ENCODE measurements around the gene BBLN.

Gene BBLN

DNA sequence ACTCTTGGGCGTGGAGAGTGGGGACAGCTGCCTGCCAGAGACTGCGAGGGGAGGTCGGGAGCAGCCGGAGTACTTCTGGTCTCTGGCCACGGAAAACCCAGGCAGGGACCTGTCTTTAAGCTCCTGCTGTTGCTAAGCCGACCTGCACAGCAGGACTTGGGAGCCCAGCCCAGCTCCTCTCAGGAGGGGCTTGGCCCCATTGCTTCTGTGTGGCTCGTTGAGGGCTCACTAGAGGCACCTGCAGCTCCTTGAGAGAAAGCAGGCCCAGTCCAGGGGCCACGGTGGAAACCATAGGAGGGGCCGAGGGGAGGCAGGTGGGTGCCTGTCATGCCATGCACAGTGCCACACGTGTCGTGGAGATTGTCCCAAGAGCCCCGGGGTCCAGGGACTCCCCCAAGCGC is 14.1 kb upstream of the BBLN start:
- no peak for DNase-seq

DNA sequence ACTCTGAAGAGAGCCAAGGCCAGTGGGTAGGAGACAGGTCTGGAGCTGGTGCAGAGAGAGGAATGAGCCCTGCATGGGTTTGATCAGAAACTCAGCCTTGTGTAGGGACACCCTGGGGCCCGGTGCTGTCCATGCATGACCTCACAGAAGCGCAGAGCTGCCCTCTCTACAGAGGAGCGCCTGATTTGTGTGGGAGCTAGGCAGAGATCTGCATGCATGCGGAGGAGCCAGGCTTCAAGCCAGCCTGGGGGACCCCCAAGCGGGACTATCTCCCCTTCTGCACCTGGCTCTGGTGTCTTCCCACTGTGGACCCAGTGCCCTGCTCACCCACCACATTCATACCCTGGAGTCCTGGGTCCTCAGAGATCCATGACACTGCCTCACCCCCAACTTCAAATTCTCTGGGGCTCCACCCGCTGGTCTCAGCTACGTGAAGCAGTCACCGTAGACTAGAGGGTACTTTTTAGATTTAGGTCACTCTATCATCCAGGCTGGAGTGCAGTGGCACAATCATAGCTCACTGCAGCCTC is 13.4 kb upstream of the BBLN start:
- no peak for DNase-seq

DNA sequence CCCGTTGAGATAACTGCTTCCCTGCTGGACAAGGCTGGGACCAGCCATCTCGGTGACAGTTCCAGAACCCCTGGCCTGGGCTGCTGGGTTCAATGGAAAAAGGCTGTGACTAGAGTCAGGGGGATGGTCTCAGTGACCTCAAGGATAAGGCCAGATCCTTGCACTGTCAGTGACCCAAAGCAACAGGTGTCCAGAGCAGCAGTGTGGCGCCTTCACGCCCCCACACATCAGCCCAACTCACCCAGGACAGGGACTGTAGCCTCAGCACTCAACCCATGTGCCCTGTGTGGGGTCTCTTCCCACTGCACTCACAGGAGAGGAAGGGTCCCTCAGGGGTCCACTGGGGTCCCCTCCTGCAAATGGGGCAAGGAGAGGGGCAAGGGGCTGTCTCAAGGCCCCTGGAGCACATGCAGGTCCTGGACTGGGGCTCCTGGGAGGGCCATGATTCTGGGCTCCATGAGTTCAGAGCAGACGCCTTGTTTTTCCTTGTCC is 11.5 kb upstream of the BBLN start:
- no peak for DNase-seq

DNA sequence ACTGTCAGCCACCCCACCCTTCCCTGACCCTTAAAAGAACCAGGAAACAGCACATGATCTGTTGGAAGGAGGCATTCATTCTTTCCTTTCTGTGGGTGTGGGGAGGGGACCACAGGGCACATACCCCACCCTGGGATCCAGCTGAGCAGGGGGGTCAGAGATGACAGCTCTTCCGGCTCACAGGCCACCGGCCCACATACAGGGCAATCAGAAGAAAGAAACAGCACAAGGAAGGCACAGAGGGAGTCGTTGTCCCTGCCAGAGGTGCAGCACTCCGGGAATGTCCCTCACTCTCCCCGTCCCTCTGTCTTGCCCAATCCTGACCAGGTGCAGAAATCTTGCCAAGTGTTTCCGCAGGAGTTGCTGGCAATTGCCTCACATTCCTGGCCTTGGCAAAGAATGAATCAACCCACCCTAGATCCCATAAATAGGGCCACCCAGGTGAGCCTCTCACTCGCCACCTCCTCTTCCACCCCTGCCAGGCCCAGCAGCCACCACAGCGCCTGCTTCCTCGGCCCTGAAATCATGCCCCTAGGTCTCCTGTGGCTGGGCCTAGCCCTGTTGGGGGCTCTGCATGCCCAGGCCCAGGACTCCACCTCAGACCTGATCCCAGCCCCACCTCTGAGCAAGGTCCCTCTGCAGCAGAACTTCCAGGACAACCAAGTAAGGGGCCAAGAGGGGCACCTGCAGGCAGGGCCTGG is 10.9 kb upstream of the BBLN start, which contains the start of gene LCN2:
TSS of gene LCN2 (plus strand) at position 453 of the 701 bp plus-strand sequence. CDS start at position 526, 73 bp downstream.
- no peak for DNase-seq

DNA sequence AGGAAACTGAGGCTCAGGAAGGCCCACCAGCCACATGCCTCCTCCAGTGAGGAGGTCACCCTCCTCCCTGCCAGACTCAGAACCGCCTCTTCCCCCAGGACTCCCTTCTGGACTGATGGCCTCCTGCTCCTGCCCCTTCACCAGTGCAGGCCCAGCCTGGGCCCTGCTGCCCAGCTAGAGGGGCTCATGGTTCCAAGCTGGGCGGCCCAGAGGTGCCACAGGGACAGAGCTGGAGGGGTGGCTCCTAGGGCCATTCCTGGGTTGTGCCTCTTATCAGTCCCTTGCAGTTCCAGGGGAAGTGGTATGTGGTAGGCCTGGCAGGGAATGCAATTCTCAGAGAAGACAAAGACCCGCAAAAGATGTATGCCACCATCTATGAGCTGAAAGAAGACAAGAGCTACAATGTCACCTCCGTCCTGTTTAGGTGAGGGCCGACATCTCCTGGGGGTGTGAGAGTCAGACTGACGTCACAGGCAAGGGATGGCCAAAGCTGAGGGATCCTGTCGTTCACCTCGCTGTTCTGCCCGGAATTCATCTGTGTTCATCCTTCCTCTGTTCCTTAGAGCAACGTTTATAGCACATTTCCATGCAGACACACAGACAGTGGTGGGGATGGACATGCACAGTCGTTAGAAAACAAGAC is 10.0 kb upstream of the BBLN start:
- DNase-seq, result no peak

DNA sequence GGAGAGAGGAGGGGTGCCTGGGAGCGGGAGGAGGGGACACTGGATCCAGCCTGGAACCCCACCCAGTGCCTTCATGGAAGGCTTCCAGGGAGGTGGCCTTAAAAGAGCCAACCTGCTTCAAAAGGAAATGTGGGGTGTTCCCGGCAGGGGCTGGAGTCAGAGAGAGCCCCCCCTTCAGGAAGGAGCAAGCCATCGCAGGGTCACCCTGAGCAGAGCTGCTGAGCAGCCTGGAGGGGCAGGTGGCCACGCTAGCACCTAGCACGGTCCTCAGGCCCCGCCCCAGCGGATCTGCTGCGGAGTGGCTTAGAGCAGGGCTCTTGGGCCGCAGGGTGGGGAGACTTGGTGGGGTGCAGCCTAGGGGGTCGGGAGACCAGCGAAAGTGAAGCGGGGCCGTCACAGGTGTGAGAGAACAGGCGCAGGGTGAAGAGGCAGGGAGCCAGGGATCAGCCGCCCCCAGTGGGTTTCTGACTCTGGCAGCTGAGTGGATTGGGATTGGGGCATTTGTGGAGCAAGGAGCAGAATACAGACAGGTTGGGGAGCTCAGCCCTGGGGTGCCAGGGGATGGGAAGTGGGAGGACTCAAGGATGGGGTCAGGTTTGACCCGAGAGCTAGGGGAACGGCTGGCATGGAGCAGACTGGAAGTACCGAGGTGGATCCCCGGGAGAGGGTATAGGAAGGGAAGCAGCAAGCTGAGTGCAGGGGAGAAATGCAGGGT is 9.3 kb upstream of the BBLN start:
- DNase-seq, result peak; percentile 19

DNA sequence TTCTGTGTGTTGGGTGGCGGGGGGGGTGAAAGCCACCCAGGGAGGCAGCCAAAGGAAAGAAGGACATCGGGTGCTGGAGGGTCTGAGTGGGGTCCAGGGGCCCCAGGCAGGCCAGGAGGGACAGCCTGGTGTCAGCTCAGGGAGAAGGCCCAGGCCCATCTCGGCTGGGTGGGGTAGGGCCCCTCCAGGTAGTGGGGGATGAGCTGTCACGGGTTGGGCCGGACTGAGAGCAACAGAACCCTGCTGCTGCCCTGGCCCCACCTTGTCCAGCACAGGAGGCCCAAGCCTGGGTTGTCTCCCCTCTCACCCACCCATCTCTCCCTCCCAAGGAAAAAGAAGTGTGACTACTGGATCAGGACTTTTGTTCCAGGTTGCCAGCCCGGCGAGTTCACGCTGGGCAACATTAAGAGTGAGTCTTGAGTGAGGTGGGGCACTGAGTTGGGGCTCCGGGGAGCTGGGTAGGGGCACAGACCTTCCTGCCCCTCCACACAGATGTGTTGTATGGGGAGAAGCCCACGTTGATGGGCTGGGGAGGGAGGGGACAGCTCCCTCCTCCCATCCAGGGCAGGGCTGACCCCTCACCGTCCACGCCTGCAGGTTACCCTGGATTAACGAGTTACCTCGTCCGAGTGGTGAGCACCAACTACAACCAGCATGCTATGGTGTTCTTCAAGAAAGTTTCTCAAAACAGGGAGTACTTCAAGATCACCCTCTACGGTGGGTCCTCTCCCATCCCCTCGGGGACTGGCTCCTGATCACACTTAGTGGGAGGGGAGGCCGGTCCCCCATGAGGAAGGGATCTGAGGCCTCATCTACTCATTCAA is 8.5 kb upstream of the BBLN start:
- DNase-seq, result no peak

DNA sequence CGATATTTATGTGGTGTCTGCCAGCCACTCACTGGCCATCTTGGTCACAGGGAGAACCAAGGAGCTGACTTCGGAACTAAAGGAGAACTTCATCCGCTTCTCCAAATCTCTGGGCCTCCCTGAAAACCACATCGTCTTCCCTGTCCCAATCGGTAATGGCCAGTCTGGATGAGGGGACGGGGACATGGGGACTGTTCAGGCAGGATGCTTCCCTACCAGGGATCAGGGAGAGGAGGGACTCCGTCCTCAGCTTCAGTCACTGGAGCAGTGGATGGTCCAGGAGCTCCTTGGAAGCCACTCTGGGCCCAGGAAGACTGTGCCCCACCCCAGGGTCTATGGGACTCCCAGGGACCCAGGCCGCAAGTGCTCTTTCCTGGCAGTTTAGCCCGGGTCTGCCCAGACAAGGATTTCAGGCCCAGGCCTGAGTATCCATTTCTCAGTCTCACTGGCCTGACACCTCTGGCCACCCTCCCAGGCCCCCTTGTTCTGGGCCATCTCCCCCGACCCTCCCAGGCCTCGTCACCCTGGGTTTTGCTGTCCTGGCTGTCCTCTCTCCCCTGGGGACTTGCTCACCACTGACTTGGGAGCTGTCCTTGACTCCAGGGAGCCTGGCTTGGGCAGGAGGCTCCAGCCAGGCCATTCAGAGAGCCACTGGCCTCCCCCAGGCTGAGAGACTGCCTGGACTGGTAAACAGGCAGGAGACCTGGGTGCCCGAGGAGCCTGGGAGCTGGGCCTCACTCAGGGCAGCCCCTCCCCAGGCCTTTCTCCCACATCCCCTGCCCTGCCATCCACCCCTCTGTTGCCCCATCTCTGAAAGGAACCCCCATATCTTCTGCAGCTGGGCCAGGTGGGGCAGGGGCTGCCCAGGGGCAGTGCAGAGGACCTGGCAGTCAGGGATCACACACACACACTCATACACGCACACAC is 7.7 kb upstream of the BBLN start:
- no peak for DNase-seq

DNA sequence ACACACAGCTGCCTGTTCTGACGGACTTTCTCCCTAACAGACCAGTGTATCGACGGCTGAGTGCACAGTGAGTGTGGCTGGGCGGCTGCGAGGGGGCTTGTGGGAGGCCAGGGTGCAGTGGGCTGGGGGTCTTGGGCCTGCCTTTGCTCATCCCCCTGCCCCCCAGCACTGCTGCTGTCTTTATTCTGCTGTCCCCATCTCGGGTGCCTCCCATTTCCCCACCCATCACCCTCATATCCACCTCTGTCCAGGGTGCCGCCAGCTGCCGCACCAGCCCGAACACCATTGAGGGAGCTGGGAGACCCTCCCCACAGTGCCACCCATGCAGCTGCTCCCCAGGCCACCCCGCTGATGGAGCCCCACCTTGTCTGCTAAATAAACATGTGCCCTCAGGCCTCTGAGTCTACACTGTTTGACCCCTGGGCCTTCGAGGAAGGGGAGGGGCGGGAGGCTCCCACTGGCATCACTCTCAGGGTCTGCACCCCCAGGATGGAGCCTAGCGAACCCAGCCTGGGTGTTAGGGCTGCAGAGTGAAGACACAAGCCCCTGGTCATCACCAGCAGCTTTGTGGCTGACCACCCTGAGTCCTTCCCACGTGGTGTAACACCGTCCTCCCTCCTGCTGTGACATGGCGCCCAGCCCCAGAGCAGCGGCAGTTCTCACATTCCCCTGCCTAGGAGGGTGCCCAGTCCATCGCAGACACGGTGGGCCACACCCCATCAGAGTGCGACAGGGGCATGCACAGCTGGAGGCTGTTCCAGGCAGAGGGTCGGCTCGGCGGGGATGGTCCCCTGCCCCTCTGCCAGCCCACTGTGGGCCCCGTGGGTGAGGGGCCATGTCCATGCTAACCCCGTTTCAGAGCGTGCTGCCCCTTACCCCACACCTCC is 6.8 kb upstream of the BBLN start:
- no peak for DNase-seq

DNA sequence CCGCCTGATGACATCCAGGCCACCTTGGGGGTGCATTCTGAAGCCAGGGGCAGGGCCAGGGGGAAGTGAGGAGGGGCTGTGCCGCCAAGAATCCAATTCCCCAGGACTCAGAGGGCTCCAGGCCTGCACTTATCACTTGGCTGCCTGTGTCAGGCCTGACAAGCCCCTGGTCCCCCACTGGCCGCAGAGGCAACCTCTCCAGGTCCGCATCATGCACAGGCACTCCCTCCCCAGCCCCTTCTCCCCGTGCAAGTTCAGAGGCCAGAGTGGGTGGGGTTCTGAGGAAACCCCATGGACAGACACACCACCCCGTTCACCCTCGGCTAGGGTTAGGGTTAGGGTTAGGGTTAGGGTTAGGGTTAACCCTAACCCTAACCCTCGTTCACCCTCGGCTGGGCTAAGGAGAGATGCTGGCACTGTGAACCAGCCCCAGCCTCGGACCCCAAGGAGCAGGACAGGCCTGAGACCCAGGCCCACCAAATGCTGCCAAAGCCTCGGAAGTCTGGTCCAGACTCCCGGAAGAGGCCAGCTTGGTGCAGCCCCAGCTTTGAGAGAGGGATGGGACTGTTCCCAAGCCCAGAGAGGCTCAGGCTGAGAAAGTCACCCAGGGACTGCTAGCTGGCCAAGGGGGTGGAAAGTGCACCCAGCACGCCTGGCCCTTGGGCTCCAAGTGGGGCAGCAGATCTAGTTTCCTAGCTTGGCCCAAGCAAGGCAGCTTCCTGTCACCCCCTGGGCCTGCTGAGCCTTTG is 5.9 kb upstream of the BBLN start:
- no peak for DNase-seq

DNA sequence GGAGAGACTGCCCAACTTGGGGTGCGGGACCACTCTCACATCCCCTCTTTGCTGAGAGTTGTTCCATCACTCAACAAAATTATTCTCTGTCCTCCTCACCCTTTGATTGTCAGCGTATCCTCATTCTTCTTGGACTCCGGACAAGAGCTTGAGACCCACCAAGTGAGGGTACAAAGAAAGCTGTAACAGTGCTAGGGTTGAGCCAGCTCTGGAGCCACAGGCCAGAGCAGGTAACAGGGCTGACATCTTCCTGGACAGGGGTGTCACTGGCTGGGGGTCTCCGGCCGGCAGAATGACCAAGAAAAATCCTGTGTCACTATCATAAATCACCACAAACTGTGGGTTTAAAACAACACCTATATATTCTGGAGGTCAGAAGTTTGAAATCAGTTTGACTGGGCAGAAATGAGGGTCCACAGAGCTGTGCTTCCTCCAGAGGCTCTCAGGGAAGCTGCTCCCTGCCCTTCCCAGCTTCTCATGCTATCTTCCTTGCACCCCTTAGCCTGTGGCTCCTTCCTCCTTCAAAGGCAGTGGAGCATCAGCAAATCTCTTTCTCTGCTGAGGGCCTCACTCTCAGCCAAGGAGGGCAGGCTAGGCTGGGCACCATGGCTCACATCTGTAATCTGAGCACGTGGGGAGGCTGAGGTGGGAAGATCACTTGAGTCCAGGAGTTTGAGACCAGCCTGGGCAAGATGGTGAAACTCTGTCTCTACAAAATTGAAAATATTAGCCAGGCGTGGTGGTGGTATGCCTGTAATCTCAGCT is 4.1 kb upstream of the BBLN start:
- DNase-seq, result no peak

DNA sequence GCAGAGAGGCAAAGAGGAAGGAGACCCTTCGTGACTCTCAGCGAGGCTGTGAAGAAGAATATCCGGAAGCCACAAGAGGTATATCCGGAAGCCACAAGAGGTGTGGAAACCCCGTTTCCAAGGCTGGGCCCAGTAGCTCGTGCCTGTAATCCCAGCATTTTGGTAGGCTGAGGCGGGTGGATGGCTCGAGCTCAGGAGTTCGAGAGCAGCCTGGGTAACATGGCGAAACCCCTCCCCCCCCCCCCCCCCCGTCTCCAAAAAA is 612 bp upstream of the BBLN start:
- DNase-seq, result peak; percentile 64

DNA sequence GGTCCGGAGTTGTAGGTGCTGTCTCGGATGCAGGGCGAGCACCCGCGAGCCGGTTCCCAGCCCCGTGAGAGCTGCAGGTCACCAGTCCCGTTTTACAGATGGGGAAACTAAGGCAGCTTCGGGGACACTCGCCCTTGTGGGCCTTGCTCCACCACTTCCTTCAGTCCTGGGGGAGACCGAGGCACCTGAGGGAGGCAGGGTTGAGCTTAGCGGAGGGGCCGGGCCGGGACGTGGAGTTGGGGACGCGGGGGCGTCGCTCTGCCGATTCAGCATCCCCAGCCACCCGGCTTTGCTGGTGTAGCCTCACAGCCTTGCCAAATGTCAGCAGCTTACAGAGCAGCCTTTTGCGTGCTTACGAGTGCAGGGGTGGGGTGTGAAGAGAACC is 530 bp downstream of the BBLN start:
- DNase-seq, result peak; percentile 60

DNA sequence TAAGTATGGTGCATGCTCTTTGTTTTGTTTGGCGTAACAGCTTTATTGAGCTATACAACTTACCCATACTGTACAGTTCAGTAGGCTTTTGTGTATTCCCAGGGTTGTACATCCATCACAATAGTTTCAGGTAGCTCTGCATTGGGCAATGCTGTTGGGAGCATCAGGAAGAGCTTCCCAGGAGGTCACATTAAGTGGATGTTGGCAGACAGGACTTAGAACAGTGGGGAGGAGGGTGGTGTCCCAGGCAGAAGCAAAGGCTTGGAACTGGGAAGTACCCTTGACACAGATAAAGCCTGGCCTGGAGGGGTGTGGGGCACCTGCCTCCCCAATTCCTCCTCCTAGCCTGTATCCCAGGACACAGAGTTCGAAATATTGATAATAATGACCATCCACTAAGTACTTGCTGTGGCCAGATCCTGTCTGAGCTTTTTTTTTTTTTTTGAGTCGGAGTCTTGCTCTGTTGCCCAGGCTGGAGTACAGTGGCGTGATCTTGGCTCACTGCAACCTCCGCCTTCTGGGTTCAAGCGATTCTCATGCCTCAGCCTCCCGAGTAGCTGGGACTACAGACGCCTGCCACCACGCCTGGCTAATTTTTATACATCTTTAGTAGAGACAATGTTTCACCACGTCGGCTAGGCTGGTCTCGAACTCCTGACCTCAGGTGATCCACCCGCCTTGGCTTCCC is 1.3 kb downstream of the BBLN start:
- no peak for DNase-seq

DNA sequence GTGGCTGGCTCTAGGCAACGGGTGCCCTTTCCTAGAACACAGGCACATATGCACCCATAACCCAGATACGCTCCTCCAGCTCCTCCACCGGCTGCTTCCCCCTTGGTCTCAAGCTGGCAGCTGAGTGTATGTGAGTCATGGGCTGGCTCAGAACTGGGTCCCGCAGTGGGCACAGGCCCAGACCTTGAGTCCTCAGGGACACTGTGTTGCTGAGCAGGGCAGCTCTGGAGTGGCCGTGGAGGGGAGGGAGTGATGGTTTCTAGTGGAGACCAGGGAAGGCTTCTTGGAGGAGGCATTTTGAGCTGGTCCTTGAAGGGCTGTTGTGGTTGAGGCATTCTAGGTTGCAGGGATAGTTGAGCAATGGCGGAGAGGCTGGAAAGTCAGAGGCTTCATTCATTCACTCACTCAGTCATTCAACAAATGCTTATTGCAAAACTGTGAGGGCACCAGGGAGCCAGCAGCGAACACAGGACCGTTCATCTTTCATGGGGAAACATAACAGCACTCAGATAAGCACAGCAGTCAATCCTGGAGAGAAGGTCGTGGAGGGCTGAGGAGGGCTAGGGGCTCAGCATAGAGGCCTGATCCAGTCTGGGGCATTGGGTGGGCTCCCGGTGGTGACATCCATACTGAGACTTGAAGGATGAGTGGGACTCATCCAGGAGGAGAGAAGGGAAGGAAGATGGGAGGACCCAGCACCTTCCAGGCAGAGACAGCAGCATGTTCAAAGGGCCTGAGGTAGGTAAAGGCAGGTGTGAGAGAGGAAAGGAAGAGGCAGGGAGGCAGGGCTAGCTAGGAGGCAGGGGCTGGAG is 2.4 kb downstream of the BBLN start:
- DNase-seq, result no peak

DNA sequence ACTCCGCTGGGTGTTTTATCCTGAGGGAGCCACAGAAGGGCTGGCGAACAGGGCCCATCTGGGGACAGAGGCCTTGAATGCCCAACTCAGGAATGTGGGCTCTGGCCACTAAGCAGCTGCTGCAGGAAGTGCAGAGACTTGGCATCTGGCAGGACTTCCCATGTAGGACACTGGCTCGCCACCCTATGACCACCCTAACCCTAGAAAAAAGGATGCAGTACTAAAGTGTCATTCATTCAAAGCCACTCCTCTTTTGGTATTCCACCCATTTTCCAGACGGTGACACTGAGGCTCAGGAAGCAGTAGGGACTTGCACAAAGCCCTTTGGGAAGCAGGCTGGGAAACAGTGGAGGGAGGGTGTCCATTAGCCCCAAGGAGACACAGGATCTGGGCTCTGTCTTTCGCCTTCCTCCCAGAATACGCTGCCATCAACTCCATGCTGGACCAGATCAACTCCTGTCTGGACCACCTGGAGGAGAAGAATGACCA is 3.0 kb downstream of the BBLN start:
- no peak for DNase-seq

DNA sequence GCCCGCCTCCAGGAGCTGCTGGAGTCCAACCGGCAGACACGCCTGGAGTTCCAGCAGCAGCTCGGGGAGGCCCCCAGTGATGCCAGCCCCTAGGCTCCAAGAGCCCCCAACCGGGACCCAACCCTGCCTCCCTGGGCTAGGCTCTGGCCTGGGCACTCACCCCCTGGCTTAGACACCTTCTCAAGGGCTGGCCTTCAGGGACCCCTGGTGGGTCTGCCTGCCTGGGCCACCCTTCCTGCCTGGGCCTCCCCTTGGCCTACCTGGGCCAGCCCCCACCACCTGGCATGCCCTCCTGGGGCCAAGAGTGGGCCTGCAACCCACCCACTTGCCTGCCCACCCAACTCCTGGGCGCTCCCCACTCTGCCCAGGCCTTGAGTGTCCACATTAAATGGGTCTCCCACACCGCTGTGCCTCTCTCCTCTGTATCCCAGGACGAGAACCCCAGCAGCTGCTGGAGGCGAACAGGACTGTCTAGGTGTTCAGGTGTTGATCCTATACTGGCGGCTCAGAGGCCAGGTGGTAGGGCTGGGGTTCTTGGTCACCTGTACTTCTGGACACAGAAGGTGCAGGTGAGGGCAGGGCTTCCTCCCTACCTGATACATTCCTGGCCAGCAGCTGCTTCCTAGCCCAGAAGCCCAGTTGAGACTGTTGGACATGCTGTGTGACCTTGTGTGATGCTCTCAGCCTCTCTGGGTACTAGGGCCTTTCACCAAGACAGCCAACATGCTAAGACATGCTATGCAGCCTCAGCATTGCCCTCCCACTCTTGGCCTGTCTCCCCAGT is 3.6 kb downstream of the BBLN start:
- no peak for DNase-seq

Measured in CD4-positive, alpha-beta T cell treated with Interleukin-17A for 4 hours (primary cell).